Left forelimb (tissue), 1 donor: ENCODE data around the gene SH2D7.

Experiments used
- DNase-seq: peaks from one replicate; pipeline ENCODE4 v3.0.0-alpha.2; 2018; ENCODE audit warnings: low spot score

The SH2D7 gene

GRCh38 chr15:78092261-78093041 is at the start of gene SH2D7:
SH2D7 (plus strand) TSS chr15:78092561; CDS start chr15:78092585, 24 bp downstream.
- DNase-seq: no peak

- no peak for DNase-seq
Measured at GRCh38 chr15:78044407-78045155, 47.8 kb upstream of the SH2D7 start.

GRCh38 chr15:78045189-78045588 is 47.2 kb upstream of the SH2D7 start:
- DNase-seq: no peak

GRCh38 chr15:78046796-78047341 is 45.5 kb upstream of the SH2D7 start:
- DNase-seq: no peak

- DNase-seq: no peak
Measured at GRCh38 chr15:78047761-78048627, 44.4 kb upstream of the SH2D7 start.

- no peak for DNase-seq
Measured at GRCh38 chr15:78048628-78048920, 43.8 kb upstream of the SH2D7 start.

GRCh38 chr15:78049691-78050440 is 42.5 kb upstream of the SH2D7 start:
- no peak for DNase-seq

- DNase-seq: no peak
Measured at GRCh38 chr15:78050441-78050809, 41.9 kb upstream of the SH2D7 start.

GRCh38 chr15:78050826-78051225 is 41.5 kb upstream of the SH2D7 start:
- no peak for DNase-seq

GRCh38 chr15:78051596-78051995 is 40.8 kb upstream of the SH2D7 start:
- DNase-seq: no peak

GRCh38 chr15:78052001-78052401 is 40.4 kb upstream of the SH2D7 start:
- DNase-seq: no peak

- no peak for DNase-seq
Measured at GRCh38 chr15:78052545-78052944, 39.8 kb upstream of the SH2D7 start.

GRCh38 chr15:78054518-78054917 is 37.8 kb upstream of the SH2D7 start:
- DNase-seq: no peak

- DNase-seq: no peak
Measured at GRCh38 chr15:78054966-78055365, 37.4 kb upstream of the SH2D7 start.

- DNase-seq: no peak
Measured at GRCh38 chr15:78055919-78056713, 36.2 kb upstream of the SH2D7 start.

GRCh38 chr15:78056714-78057269 is 35.6 kb upstream of the SH2D7 start:
- no peak for DNase-seq

GRCh38 chr15:78057803-78058202 is 34.6 kb upstream of the SH2D7 start:
- DNase-seq: no peak

GRCh38 chr15:78058401-78058935 is 33.9 kb upstream of the SH2D7 start:
- no peak for DNase-seq

GRCh38 chr15:78059110-78059839 is 33.1 kb upstream of the SH2D7 start:
- DNase-seq: no peak

GRCh38 chr15:78060232-78060631 is 32.1 kb upstream of the SH2D7 start:
- DNase-seq: no peak
